HEK293T (cell line): ENCODE results near the gene OR2J3.
"Not testable (repeated sequence)": the region's sequence is repeated elsewhere in the genome, so short reads cannot be mapped to it uniquely, and the experiment has no call there.

Source experiments
- CTCF ChIA-PET: fragments of 350-600 bp; formaldehyde crosslinking; extraction: SDS; loops from one replicate; lab custom pipeline; 2021; ENCODE audit warnings: antibody characterized with exemption, inconsistent platforms; lab: Yijun Ruan, JAX
- POLR2A ChIA-PET: fragments of 350-600 bp; formaldehyde crosslinking; extraction: SDS; loops from one replicate; lab custom pipeline; 2020; ENCODE audit warnings: antibody characterized with exemption, inconsistent platforms; lab: Yijun Ruan, JAX
- DNase-seq: peaks from one replicate; pipeline ENCODE4 v3.0.0; 2012; ENCODE audit warnings: mixed read lengths; ENCODE audit errors: extremely low spot score
- ARNT ChIP-seq: fragments of 450-650 bp; IDR thresholded peaks from 2 replicates; pipeline ENCODE4 v1.6.1; 2017; ENCODE audit warnings: mild to moderate bottlenecking
- BHLHE40 ChIP-seq: fragments of 450-650 bp; IDR thresholded peaks from 2 replicates; pipeline ENCODE4 v1.6.1; 2016; ENCODE audit warnings: mild to moderate bottlenecking, moderate library complexity, borderline replicate concordance
- ELF4 ChIP-seq: fragments of 450-650 bp; IDR thresholded peaks from 2 replicates; pipeline ENCODE4 v1.6.1; 2017; ENCODE audit warnings: antibody characterized with exemption
- FOXA1 ChIP-seq: fragments of 450-650 bp; IDR thresholded peaks from 2 replicates; pipeline ENCODE4 v1.6.1; 2016; ENCODE audit warnings: mild to moderate bottlenecking
- FOXK2 ChIP-seq: fragments of 450-650 bp; IDR thresholded peaks from 2 replicates; pipeline ENCODE4 v1.6.1; 2016; ENCODE audit warnings: mild to moderate bottlenecking
- FOXM1 ChIP-seq: fragments of 450-650 bp; IDR thresholded peaks from 2 replicates; pipeline ENCODE4 v1.6.1; 2017; ENCODE audit warnings: mild to moderate bottlenecking, borderline replicate concordance
- HDGF ChIP-seq: fragments of 450-650 bp; IDR thresholded peaks from 2 replicates; pipeline ENCODE4 v1.6.1; 2017; ENCODE audit warnings: antibody characterized with exemption, borderline replicate concordance
- LEF1 ChIP-seq: fragments of 450-650 bp; IDR thresholded peaks from 2 replicates; pipeline ENCODE4 v1.6.1; 2017; ENCODE audit warnings: mild to moderate bottlenecking, borderline replicate concordance
- NFRKB ChIP-seq: fragments of 450-650 bp; IDR thresholded peaks from 2 replicates; pipeline ENCODE4 v1.6.1; 2016; ENCODE audit warnings: mild to moderate bottlenecking, moderate library complexity
- PKNOX1 ChIP-seq: fragments of 450-650 bp; IDR thresholded peaks from 2 replicates; pipeline ENCODE4 v1.6.1; 2016
- SP1 ChIP-seq: fragments of 450-650 bp; IDR thresholded peaks from 2 replicates; pipeline ENCODE4 v1.6.1; 2017
- SUZ12 ChIP-seq: fragments of 450-650 bp; IDR thresholded peaks from 2 replicates; pipeline ENCODE4 v1.6.1; 2016; ENCODE audit warnings: mild to moderate bottlenecking
- TARDBP ChIP-seq: fragments of 450-650 bp; IDR thresholded peaks from 2 replicates; pipeline ENCODE4 v1.6.1; 2016
- ZNF384 ChIP-seq: fragments of 450-650 bp; IDR thresholded peaks from 2 replicates; pipeline ENCODE4 v1.6.1; 2016

Gene OR2J3

GRCh38 chr6:29153083-29153482, 45.2 kb downstream of the OR2J3 start:
- ChIA-PET POLR2A (no interaction called here), CTCF (no interaction called here)
- TF ChIP-seq SUZ12 (no peak), FOXM1 (no peak), FOXK2 (no peak), HDGF (no peak), ZNF384 (no peak), PKNOX1 (no peak), NFRKB (no peak), LEF1 (no peak), SP1 (no peak), ELF4 (no peak), FOXA1 (no peak), TARDBP (no peak), BHLHE40 (no peak), ARNT (no peak)

GRCh38 chr6:29155182-29155581, 47.3 kb downstream of the OR2J3 start:
- POLR2A ChIA-PET, CTCF ChIA-PET, DNase-seq: not testable (repeated sequence)

More at GRCh38 chr6:29153083-29153482, 45.2 kb downstream of the OR2J3 start:
- no peak for DNase-seq

GRCh38 chr6:29159922-29160321, 52.1 kb downstream of the OR2J3 start:
- DNase-seq, POLR2A ChIA-PET, CTCF ChIA-PET: not testable (repeated sequence)
